Suprapubic skin (tissue), 4 donors: ENCODE results near the gene ZNF638. TPM values are rescaled to one million over a fixed set of nuclear protein-coding genes. Genes with fewer than 3 reads are reported as not detected.

Source experiments
- DNase-seq, 2 donors: peaks; one replicate each; pipeline ENCODE4 v3.0.0-alpha.2; 2019; ENCODE audit warnings: low spot score in 2 of 2
- H3K27ac ChIP-seq: fragments of 200-600 bp; sonication (generic); one replicate; pipeline ENCODE4 v1.5.1; 2019
- H3K27me3 ChIP-seq: fragments of 200-600 bp; sonication (generic); one replicate; pipeline ENCODE4 v1.5.1; 2019
- H3K36me3 ChIP-seq: fragments of 200-600 bp; sonication (generic); one replicate; pipeline ENCODE4 v1.5.1; 2019
- H3K4me1 ChIP-seq: fragments of 200-600 bp; sonication (generic); one replicate; pipeline ENCODE4 v1.5.1; 2019
- H3K4me3 ChIP-seq: fragments of 200-600 bp; sonication (generic); one replicate; pipeline ENCODE4 v1.5.1; 2019; ENCODE audit warnings: mild to moderate bottlenecking
- H3K9me3 ChIP-seq: fragments of 200-600 bp; sonication (generic); one replicate; pipeline ENCODE4 v1.5.1; 2019
- CTCF ChIP-seq, 2 donors: fragments of 200-600 bp in 1 of 2; fragments of 450-650 bp in 1 of 2; sonication (generic) in 1 of 2; IDR thresholded peaks; one replicate each; pipeline ENCODE4 v1.5.1; 2016 to 2019; ENCODE audit warnings: antibody characterized with exemption in 2 of 2, mild to moderate bottlenecking in 1 of 2, moderate library complexity in 1 of 2
- EP300 ChIP-seq: sonication (generic); formaldehyde crosslinking; IDR thresholded peaks from one replicate; pipeline ENCODE4 v1.6.1; 2017; ENCODE audit warnings: antibody characterized with exemption
- POLR2A ChIP-seq, 2 donors: fragments of 450-650 bp; IDR thresholded peaks; one replicate each; pipeline ENCODE4 v1.6.1; 2017; ENCODE audit warnings: antibody characterized with exemption in 2 of 2, mild to moderate bottlenecking in 2 of 2, moderate library complexity in 2 of 2
- POLR2AphosphoS5 ChIP-seq, 3 donors: sonication (generic); formaldehyde crosslinking; IDR thresholded peaks; one replicate each; pipeline ENCODE4 v1.6.1; 2017; ENCODE audit warnings: antibody characterized with exemption in 3 of 3
- WGBS: methylation state at CpG from one replicate; pipeline ENCODE4 v1.1.5; 2018; 5-methylcytosine and 5-hydroxymethylcytosine counted together
- total RNA-seq, 4 donors: library from RNA; depleted of rRNA; stranded (reverse); fragments of >200 nt; gene quantifications; one replicate each; pipeline ENCODE4 v1.1.0, GENCODE V29; 2016

The ZNF638 gene
- total RNA-seq, 4 donors from 2014 or later: 91.6 to 258 (median 115) TPM

- no peaks in the 10 kb centered on the region for H3K36me3 ChIP-seq
- no peaks in the 10 kb centered on the region for H3K9me3 ChIP-seq
- no peak overlapping the region for H3K4me3 ChIP-seq
- DNase-seq: no peak
- H3K27me3 ChIP-seq: peaks cover 14% of the 10 kb centered on the region
- H3K27ac ChIP-seq: no peak overlapping the region
- 22% methylated on average over 4 of the region's 4 CpGs for WGBS
- TF ChIP-seq POLR2AphosphoS5 (IDR thresholded peaks at IDR 0.05) (no peak), CTCF (IDR thresholded peaks at IDR 0.05) (no peak), EP300 (no peak), POLR2A (IDR thresholded peaks at IDR 0.05) (no peak)
- peaks cover 3% of the 10 kb centered on the region for H3K4me1 ChIP-seq
Observed at GRCh38 chr2:71291398-71291797, 40.2 kb upstream of the ZNF638 start.

- peaks cover 3% of the 10 kb centered on the region for H3K4me1 ChIP-seq
- no peak overlapping the region for H3K27ac ChIP-seq
- no peak for DNase-seq
- TF ChIP-seq CTCF (IDR thresholded peaks at IDR 0.05): no peak
- no peak for TF ChIP-seq POLR2A (IDR thresholded peaks at IDR 0.05)
- no peak for TF ChIP-seq EP300
- no peak for TF ChIP-seq POLR2AphosphoS5 (IDR thresholded peaks at IDR 0.05)
- H3K9me3 ChIP-seq: no peaks in the 10 kb centered on the region
- no peaks in the 10 kb centered on the region for H3K36me3 ChIP-seq
- 77% methylated on average over 1 of the region's 1 CpG for WGBS
- H3K27me3 ChIP-seq: peaks cover 11% of the 10 kb centered on the region
- H3K4me3 ChIP-seq: no peak overlapping the region
Observed at GRCh38 chr2:71292159-71292558, 39.4 kb upstream of the ZNF638 start.

GRCh38 chr2:71298914-71299313 lies 32.7 kb upstream of the ZNF638 start:
- no peaks in the 10 kb centered on the region for H3K27me3 ChIP-seq
- no peaks in the 10 kb centered on the region for H3K4me1 ChIP-seq
- WGBS: 70% methylated on average over 2 of the region's 2 CpGs
- no peak overlapping the region for H3K4me3 ChIP-seq
- no peak for DNase-seq
- no peaks in the 10 kb centered on the region for H3K36me3 ChIP-seq
- no peaks in the 10 kb centered on the region for H3K9me3 ChIP-seq
- TF ChIP-seq POLR2AphosphoS5 (IDR thresholded peaks at IDR 0.05) (no peak), CTCF (IDR thresholded peaks at IDR 0.05) (no peak), POLR2A (IDR thresholded peaks at IDR 0.05) (no peak)
- no peak overlapping the region for H3K27ac ChIP-seq

GRCh38 chr2:71299507-71299906 lies 32.1 kb upstream of the ZNF638 start:
- H3K27ac ChIP-seq: no peak overlapping the region
- no peak overlapping the region for H3K4me3 ChIP-seq
- no peaks in the 10 kb centered on the region for H3K36me3 ChIP-seq
- 73% methylated on average over 2 of the region's 2 CpGs for WGBS
- no peaks in the 10 kb centered on the region for H3K4me1 ChIP-seq
- no peak for DNase-seq
- peak; percentile 58 to 69 for TF ChIP-seq CTCF (IDR thresholded peaks at IDR 0.05)
- no peak for TF ChIP-seq POLR2AphosphoS5 (IDR thresholded peaks at IDR 0.05)
- H3K9me3 ChIP-seq: no peaks in the 10 kb centered on the region
- no peaks in the 10 kb centered on the region for H3K27me3 ChIP-seq

GRCh38 chr2:71303849-71304248 lies 27.7 kb upstream of the ZNF638 start:
- H3K27ac ChIP-seq: no peak overlapping the region
- no peaks in the 10 kb centered on the region for H3K4me1 ChIP-seq
- TF ChIP-seq EP300: no peak
- TF ChIP-seq POLR2AphosphoS5 (IDR thresholded peaks at IDR 0.05): no peak
- TF ChIP-seq CTCF (IDR thresholded peaks at IDR 0.05): no peak
- no peak for TF ChIP-seq POLR2A (IDR thresholded peaks at IDR 0.05)
- 60% methylated on average over 3 of the region's 3 CpGs for WGBS
- no peaks in the 10 kb centered on the region for H3K9me3 ChIP-seq
- no peaks in the 10 kb centered on the region for H3K36me3 ChIP-seq
- H3K4me3 ChIP-seq: no peak overlapping the region
- no peak for DNase-seq
- H3K27me3 ChIP-seq: no peaks in the 10 kb centered on the region
